HepG2 (cell line): ENCODE data around the gene DPEP3. TPM values are rescaled to one million over a fixed set of nuclear protein-coding genes. Genes with fewer than 3 reads are reported as not detected.

Experiments used
- AHDC1 ChIP-seq: sonication (generic); formaldehyde crosslinking; IDR thresholded peaks from 2 replicates; pipeline ENCODE4 v1.5.1; 2020; ENCODE audit warnings: mild to moderate bottlenecking, missing genetic modification reagents, borderline replicate concordance
- CREB3 ChIP-seq: sonication (generic); formaldehyde crosslinking; IDR thresholded peaks from 2 replicates; pipeline ENCODE4 v1.5.0; 2020; ENCODE audit warnings: missing genetic modification reagents
- ELF1 ChIP-seq: sonication (generic); formaldehyde crosslinking; IDR thresholded peaks from 2 replicates; pipeline ENCODE4 v1.4.0; 2020; ENCODE audit warnings: missing genetic modification reagents
- FOXM1 ChIP-seq: sonication (generic); formaldehyde crosslinking; IDR thresholded peaks from 2 replicates; pipeline ENCODE4 v1.5.0; 2020; ENCODE audit warnings: missing genetic modification reagents
- GMEB2 ChIP-seq: IDR thresholded peaks from 2 replicates; pipeline ENCODE4 v1.6.1; 2016; ENCODE audit warnings: missing biosample characterization, missing genetic modification reagents, low read depth
- HDAC2 ChIP-seq: sonication (generic); formaldehyde crosslinking; IDR thresholded peaks from 2 replicates; pipeline ENCODE4 v1.4.0; 2020; ENCODE audit warnings: missing genetic modification reagents
- MAX ChIP-seq: IDR thresholded peaks from 2 replicates; pipeline ENCODE4 v1.6.1; 2012; ENCODE audit warnings: inconsistent platforms
- NR0B2 ChIP-seq: sonication (generic); formaldehyde crosslinking; IDR thresholded peaks from 2 replicates; pipeline ENCODE4 v1.4.0; 2020; ENCODE audit warnings: mild to moderate bottlenecking, missing genetic modification reagents
- ZNF121 ChIP-seq: sonication (generic); formaldehyde crosslinking; IDR thresholded peaks from 2 replicates; pipeline ENCODE4 v1.5.0; 2020; ENCODE audit warnings: mild to moderate bottlenecking, missing genetic modification reagents
- ZNF256 ChIP-seq: sonication (generic); formaldehyde crosslinking; conservative IDR thresholded peaks from 2 replicates; pipeline ENCODE4 v1.4.0; 2020; ENCODE audit warnings: missing genetic modification reagents
- ZNF503 ChIP-seq: sonication (generic); formaldehyde crosslinking; IDR thresholded peaks from 2 replicates; pipeline ENCODE4 v1.4.0; 2020; ENCODE audit warnings: missing genetic modification reagents
- ZNF563 ChIP-seq: sonication (generic); formaldehyde crosslinking; IDR thresholded peaks from 2 replicates; pipeline ENCODE4 v1.8.0; 2022; ENCODE audit warnings: mild to moderate bottlenecking, moderate library complexity, missing genetic modification reagents
- ZNF800 ChIP-seq: sonication (generic); formaldehyde crosslinking; IDR thresholded peaks from 2 replicates; pipeline ENCODE4 v1.4.0; 2020; ENCODE audit warnings: missing genetic modification reagents
- polyA plus RNA-seq, 8 experiments: library from polyadenylated mRNA; depleted of rRNA in 3 of 8; stranded (reverse) in 7 of 8; unstranded in 1 of 8; fragments of >200 nt; fragmentation: Illumina TruSeq in 4 of 8; extraction: Trizol in 4 of 8; gene quantifications; 2 replicates each; pipeline versions ENCODE4 v1.2.1 to v1.2.3, GENCODE V29; 2011 to 2016; ENCODE audit warnings: low read depth in 4 of 8, missing spikeins in 1 of 8, mixed read lengths in 1 of 8; ENCODE audit not compliant: insufficient read depth in 1 of 8
- total RNA-seq, 5 experiments: library from RNA; depleted of rRNA; stranded (reverse); fragments of >200 nt; fragmentation: Illumina TruSeq; extraction: Trizol; gene quantifications; 2 replicates each; pipeline ENCODE4 v1.2.3, GENCODE V29; 2016; ENCODE audit warnings: low read depth in 1 of 5
- TF ChIP-seq, protein P1 (sequence below): IDR thresholded peaks from 2 replicates; pipeline ENCODE4 v1.6.1; 2016

The DPEP3 gene
- total and polyA plus RNA-seq, 2 of the 13 experiments (the other 11 are each of a cell fraction or from before 2014, with no cell fraction given), result not detected

- TF ChIP-seq ZNF800 (CRISPR knock-in tag) (peak; percentile 78), ZNF256 (CRISPR knock-in tag) (0 out of 2 replicates have a peak, but pooled peaks have one; percentile 17), ZNF503 (CRISPR knock-in tag) (peak; percentile 68; the same call in 1 of the 2 replicates), CREB3 (peak; percentile 82), ELF1 (CRISPR knock-in tag) (peak; percentile 87), MAX (peak; percentile 98), NR0B2 (CRISPR knock-in tag) (peak; percentile 98), ZNF563 (CRISPR knock-in tag) (peak; percentile 86; the same call in 1 of the 2 replicates), ZNF121 (0 out of 2 replicates have a peak, but pooled peaks have one; percentile 54), GMEB2 (CRISPR knock-in tag) (peak; percentile 79), AHDC1 (CRISPR knock-in tag) (peak; percentile 75), FOXM1 (CRISPR knock-in tag) (0 out of 2 replicates have a peak, but pooled peaks have one; percentile 29), HDAC2 (CRISPR knock-in tag) (peak; percentile 99)
- TF ChIP-seq, protein P1, sequence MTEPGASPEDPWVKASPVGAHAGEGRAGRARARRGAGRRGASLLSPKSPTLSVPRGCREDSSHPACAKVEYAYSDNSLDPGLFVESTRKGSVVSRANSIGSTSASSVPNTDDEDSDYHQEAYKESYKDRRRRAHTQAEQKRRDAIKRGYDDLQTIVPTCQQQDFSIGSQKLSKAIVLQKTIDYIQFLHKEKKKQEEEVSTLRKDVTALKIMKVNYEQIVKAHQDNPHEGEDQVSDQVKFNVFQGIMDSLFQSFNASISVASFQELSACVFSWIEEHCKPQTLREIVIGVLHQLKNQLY (CRISPR knock-in tag), result peak; percentile 39; the same call in 1 of the 2 replicates
Measured at GRCh38 chr16:68022728-68023537, 42.6 kb upstream of the DPEP3 start, which contains the start of the genes DDX28 and DUS2 (continued).
